Neural progenitor cell (in vitro differentiated cells): Measurements from ENCODE around the gene P2RY1. TPM values are rescaled to one million over a fixed set of nuclear protein-coding genes. Genes with fewer than 3 reads are reported as not detected.
"Not testable (repeated sequence)": the region's sequence is repeated elsewhere in the genome, so short reads cannot be mapped to it uniquely, and the experiment has no call there.

ENCODE experiments used
- DNase-seq: peaks from one replicate; pipeline ENCODE4 v3.0.0-alpha.2; 2016; ENCODE audit warnings: low spot score
- H2AFZ ChIP-seq: fragments of 200-600 bp; sonication (generic); replicated peaks from 2 replicates; pipeline ENCODE4 v1.6.1; 2016; ENCODE audit warnings: antibody characterized with exemption
- H3F3A ChIP-seq: fragments of 200-600 bp; sonication (generic); 2 replicates; pipeline ENCODE4 v1.6.1; 2016; ENCODE audit warnings: antibody characterized with exemption, low read depth
- H3K27ac ChIP-seq: fragments of 200-600 bp; sonication (generic); 2 replicates; pipeline ENCODE4 v1.5.1; 2016; ENCODE audit warnings: mild to moderate bottlenecking
- H3K27me3 ChIP-seq: fragments of 200-600 bp; sonication (generic); 2 replicates; pipeline ENCODE4 v1.6.1; 2016; ENCODE audit warnings: mild to moderate bottlenecking, moderate library complexity
- H3K36me3 ChIP-seq: fragments of 200-600 bp; sonication (generic); 2 replicates; pipeline ENCODE4 v1.5.1; 2016
- H3K4me1 ChIP-seq: fragments of 200-600 bp; sonication (generic); 2 replicates; pipeline ENCODE4 v1.6.1; 2016; ENCODE audit warnings: mixed run types
- H3K4me2 ChIP-seq: fragments of 200-600 bp; sonication (generic); 2 replicates; pipeline ENCODE4 v1.6.1; 2016
- H3K4me3 ChIP-seq: fragments of 200-600 bp; sonication (generic); 2 replicates; pipeline ENCODE4 v1.5.1; 2016
- H3K79me2 ChIP-seq: fragments of 200-600 bp; sonication (generic); 2 replicates; pipeline ENCODE4 v1.6.1; 2016; ENCODE audit warnings: low read depth
- H3K9ac ChIP-seq: fragments of 200-600 bp; sonication (generic); 2 replicates; pipeline ENCODE4 v1.6.1; 2016
- H3K9me3 ChIP-seq: fragments of 200-600 bp; sonication (generic); 2 replicates; pipeline ENCODE4 v1.5.1; 2016; ENCODE audit warnings: low read depth
- H4K20me1 ChIP-seq: fragments of 200-600 bp; sonication (generic); 2 replicates; pipeline ENCODE4 v1.6.1; 2016; ENCODE audit warnings: low read depth
- H3K27ac Mint-ChIP-seq: 3 replicates; pipeline ENCODE4 v1.8.0; 2021; ENCODE audit warnings: mixed read lengths
- H3K27me3 Mint-ChIP-seq: 2 replicates; pipeline ENCODE4 v1.8.0; 2022; ENCODE audit warnings: low read depth, mild to moderate bottlenecking, inconsistent platforms, moderate library complexity, mixed read lengths; ENCODE audit not compliant: insufficient read depth
- H3K36me3 Mint-ChIP-seq: 3 replicates; pipeline ENCODE4 v1.8.0; 2021; ENCODE audit warnings: mixed read lengths
- H3K4me1 Mint-ChIP-seq: 3 replicates; pipeline ENCODE4 v1.8.0; 2021; ENCODE audit warnings: mixed read lengths
- H3K4me3 Mint-ChIP-seq: 3 replicates; pipeline ENCODE4 v1.8.0; 2021; ENCODE audit warnings: mild to moderate bottlenecking, moderate library complexity, mixed read lengths
- H3K9me3 Mint-ChIP-seq: 3 replicates; pipeline ENCODE4 v1.8.0; 2020; ENCODE audit warnings: mixed read lengths
- EZH2 ChIP-seq: fragments of 200-600 bp; sonication (generic); IDR thresholded peaks from 2 replicates; pipeline ENCODE4 v1.6.1; 2017; ENCODE audit warnings: antibody characterized with exemption, mild to moderate bottlenecking, moderate library complexity
- EZH2phosphoT487 ChIP-seq: fragments of 200-600 bp; sonication (generic); IDR thresholded peaks from 2 replicates; pipeline ENCODE4 v1.6.1; 2017; ENCODE audit warnings: antibody characterized with exemption
- total RNA-seq: library from RNA; depleted of rRNA; stranded (reverse); fragments of >200 nt; gene quantifications from 2 replicates; pipeline ENCODE4 v1.2.3, GENCODE V29; 2015; ENCODE audit warnings: low replicate concordance
- TF ChIP-seq, protein P1 (sequence below): fragments of 200-600 bp; sonication (generic); IDR thresholded peaks from 2 replicates; pipeline ENCODE4 v1.5.1; 2017; ENCODE audit warnings: antibody characterized with exemption, mild to moderate bottlenecking

P2RY1 gene
- total RNA-seq, 1 donor from 2014 or later: 3.9 TPM

DNA sequence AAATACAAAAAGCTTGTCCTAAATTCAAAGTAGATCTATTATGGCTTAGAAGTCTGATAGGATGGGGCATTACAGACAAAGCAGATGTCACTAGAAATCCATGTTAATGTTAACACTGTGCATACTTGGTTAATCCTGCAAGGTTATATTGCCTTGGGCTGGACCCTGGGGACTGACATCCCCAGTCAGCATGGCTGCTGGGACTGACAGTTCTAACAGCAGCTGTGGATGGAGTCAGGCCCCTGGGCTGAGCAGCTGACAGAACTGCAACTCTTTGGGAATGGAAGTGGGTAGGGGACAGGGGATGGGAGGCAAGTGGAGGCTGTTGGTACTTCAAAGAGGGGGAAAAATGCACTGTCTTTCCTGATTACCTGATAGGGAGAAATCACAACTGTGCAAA, 7.5 kb downstream of the P2RY1 start:
- Histone ChIP-seq H3K27me3 (peaks cover 5% of the 10 kb centered on the region), H3F3A (no peaks in the 10 kb centered on the region), H3K79me2 (no peaks in the 10 kb centered on the region), H3K9ac (no peak overlapping the region), H3K4me2 (no peak overlapping the region), H3K9me3 (no peaks in the 10 kb centered on the region), H3K36me3 (no peaks in the 10 kb centered on the region), H3K4me3 (no peak overlapping the region), H3K27ac (no peak overlapping the region), H4K20me1 (no peaks in the 10 kb centered on the region), H2AFZ (no peak overlapping the region), H3K4me1 (no peaks in the 10 kb centered on the region)
- H3K4me1 Mint-ChIP-seq: peaks cover 5% of the 10 kb centered on the region
- peaks cover 2% of the 10 kb centered on the region for H3K9me3 Mint-ChIP-seq
- TF ChIP-seq, protein P1, sequence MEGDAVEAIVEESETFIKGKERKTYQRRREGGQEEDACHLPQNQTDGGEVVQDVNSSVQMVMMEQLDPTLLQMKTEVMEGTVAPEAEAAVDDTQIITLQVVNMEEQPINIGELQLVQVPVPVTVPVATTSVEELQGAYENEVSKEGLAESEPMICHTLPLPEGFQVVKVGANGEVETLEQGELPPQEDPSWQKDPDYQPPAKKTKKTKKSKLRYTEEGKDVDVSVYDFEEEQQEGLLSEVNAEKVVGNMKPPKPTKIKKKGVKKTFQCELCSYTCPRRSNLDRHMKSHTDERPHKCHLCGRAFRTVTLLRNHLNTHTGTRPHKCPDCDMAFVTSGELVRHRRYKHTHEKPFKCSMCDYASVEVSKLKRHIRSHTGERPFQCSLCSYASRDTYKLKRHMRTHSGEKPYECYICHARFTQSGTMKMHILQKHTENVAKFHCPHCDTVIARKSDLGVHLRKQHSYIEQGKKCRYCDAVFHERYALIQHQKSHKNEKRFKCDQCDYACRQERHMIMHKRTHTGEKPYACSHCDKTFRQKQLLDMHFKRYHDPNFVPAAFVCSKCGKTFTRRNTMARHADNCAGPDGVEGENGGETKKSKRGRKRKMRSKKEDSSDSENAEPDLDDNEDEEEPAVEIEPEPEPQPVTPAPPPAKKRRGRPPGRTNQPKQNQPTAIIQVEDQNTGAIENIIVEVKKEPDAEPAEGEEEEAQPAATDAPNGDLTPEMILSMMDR: no peak
- TF ChIP-seq EZH2: no peak
- no peak for TF ChIP-seq EZH2phosphoT487
- peaks cover 2% of the 10 kb centered on the region for H3K36me3 Mint-ChIP-seq
- DNase-seq: no peak
- H3K27me3 Mint-ChIP-seq: peaks cover 2% of the 10 kb centered on the region
- no peak overlapping the region for H3K27ac Mint-ChIP-seq
- H3K4me3 Mint-ChIP-seq: no peak overlapping the region

DNA sequence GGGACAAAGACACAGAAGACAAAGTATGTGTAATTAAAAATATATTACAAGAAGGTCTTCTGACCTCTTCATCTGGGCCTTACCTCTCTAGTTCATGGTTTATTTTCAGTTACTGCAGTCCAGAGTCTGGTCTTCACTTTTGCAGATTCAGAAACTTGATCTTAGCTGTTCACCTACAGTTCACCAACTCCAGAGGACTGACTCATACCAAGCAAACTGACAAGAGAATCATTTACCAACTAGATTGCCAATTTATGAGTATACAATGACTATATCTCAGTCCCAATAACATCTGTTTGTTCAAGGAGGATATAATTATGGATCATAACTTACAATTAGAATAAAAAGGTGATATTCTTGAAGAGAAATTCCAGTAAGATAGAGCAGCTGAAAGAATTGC, 9.0 kb downstream of the P2RY1 start:
- DNase-seq: no peak
- Histone ChIP-seq H3K4me1 (no peaks in the 10 kb centered on the region), H3K9ac (no peak overlapping the region), H3K4me3 (no peak overlapping the region), H3K27ac (no peak overlapping the region), H3F3A (no peaks in the 10 kb centered on the region), H3K9me3 (no peaks in the 10 kb centered on the region), H2AFZ (no peak overlapping the region), H3K79me2 (no peaks in the 10 kb centered on the region), H3K36me3 (no peaks in the 10 kb centered on the region), H4K20me1 (no peaks in the 10 kb centered on the region), H3K27me3 (no peaks in the 10 kb centered on the region), H3K4me2 (no peak overlapping the region)
- Mint-ChIP-seq H3K9me3 (peaks cover 14% of the 10 kb centered on the region), H3K4me3 (no peak overlapping the region), H3K4me1 (no peaks in the 10 kb centered on the region), H3K27ac (no peak overlapping the region), H3K27me3 (peaks cover 3% of the 10 kb centered on the region), H3K36me3 (peaks cover under 1% of the 10 kb centered on the region)
- TF ChIP-seq EZH2 (no peak), EZH2phosphoT487 (no peak)
- TF ChIP-seq, protein P1: no peak

DNA sequence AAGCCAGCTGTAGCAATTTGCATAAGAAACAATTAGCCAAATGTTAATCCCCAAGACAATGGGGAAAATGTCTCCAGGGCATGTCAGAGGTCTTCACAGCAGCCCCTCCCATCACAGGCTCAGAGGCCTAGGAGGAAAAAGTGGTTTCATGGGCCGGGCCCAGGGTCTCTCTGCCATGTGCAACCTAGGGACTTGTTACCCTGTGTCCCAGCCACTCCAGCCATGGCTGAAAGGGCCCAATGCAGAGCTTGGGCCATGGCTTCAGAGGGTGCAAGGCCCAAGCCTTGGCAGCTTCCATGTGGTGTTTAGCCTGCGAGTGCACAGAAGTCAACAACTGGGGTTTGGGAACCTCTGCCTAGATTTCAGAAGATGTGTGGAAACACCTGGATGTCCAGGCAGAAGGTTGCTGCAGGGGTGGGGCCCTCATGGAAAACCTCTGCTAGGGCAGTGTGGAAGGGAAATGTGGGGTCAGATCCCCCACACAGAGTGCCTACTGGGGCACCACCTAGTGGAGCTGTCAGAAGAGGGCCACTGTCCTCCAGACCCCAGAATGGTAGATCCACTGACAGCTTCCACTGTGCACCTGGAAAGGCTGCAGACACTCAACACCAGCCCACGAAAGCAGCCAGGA, 11.8 kb downstream of the P2RY1 start:
- not testable (repeated sequence) for H3K4me1 Mint-ChIP-seq, H2AFZ ChIP-seq, H3K27ac Mint-ChIP-seq, H3K4me2 ChIP-seq, H3F3A ChIP-seq, H3K27me3 ChIP-seq, H3K27me3 Mint-ChIP-seq, H3K4me3 ChIP-seq, H3K4me3 Mint-ChIP-seq, H3K27ac ChIP-seq, H3K79me2 ChIP-seq, H3K36me3 Mint-ChIP-seq, H4K20me1 ChIP-seq, DNase-seq, H3K36me3 ChIP-seq, H3K9me3 ChIP-seq, H3K9ac ChIP-seq, H3K4me1 ChIP-seq
- H3K9me3 Mint-ChIP-seq: peaks cover 14% of the 10 kb centered on the region

DNA sequence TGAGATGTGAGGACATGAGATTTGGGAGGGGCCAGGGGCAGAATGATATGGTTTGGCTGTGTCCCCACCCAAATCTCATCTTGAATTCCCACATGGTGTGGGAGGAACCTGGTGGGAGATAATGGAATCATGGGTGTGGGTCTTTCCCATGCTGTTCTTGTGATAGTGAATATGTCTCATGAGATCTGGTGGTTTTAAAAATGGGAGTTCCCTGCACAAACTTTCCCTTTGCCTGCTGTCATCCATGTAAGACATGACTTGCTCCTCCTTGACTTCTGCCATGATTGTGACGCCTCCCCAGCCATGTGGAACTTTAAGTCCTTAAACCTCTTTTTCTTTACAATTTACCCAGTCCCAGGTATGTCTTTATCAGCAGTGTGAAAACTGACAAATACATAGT, 12.7 kb downstream of the P2RY1 start:
- not testable (repeated sequence) for H3K36me3 Mint-ChIP-seq, DNase-seq, H3F3A ChIP-seq, H3K9me3 ChIP-seq, H3K4me1 ChIP-seq, H3K4me1 Mint-ChIP-seq, H3K27me3 ChIP-seq, H2AFZ ChIP-seq, H3K27ac Mint-ChIP-seq, H3K27me3 Mint-ChIP-seq, H3K4me2 ChIP-seq, H3K27ac ChIP-seq, H3K36me3 ChIP-seq, H4K20me1 ChIP-seq, H3K79me2 ChIP-seq, H3K9ac ChIP-seq, H3K4me3 ChIP-seq, H3K4me3 Mint-ChIP-seq
- H3K9me3 Mint-ChIP-seq: peaks cover 14% of the 10 kb centered on the region
